Retinal pigment epithelial cell (primary cell): ENCODE measurements around the gene ZNF445.
"Not testable (repeated sequence)": the region's sequence is repeated elsewhere in the genome, so short reads cannot be mapped to it uniquely, and the experiment has no call there.

Experiments
- DNase-seq: peaks from one replicate; pipeline ENCODE4 v3.0.0-alpha.2; 2010; ENCODE audit warnings: low read depth
- H3K4me3 ChIP-seq: 2 replicates; pipeline ENCODE4 v1.5.1; 2011; ENCODE audit warnings: mild to moderate bottlenecking, low read length, control low read depth, moderate library complexity
- CTCF ChIP-seq: conservative IDR thresholded peaks from 2 replicates; pipeline ENCODE4 v1.5.1; 2011; ENCODE audit warnings: low read depth, low read length, control low read depth, inconsistent platforms

Gene ZNF445

GRCh38 chr3:44414517-44415090 is 62.9 kb downstream of the ZNF445 start:
- DNase-seq, result no peak
- TF ChIP-seq CTCF, result no peak
- H3K4me3 ChIP-seq, result no peak overlapping the region

GRCh38 chr3:44412365-44412764 is 65.1 kb downstream of the ZNF445 start:
- no peak for DNase-seq
- TF ChIP-seq CTCF, result no peak
- H3K4me3 ChIP-seq, result no peak overlapping the region

- no peak for TF ChIP-seq CTCF
- no peak overlapping the region for H3K4me3 ChIP-seq
- no peak for DNase-seq
These were observed 66.3 kb downstream of the ZNF445 start for GRCh38 chr3:44411031-44411645.

- DNase-seq, result no peak
- no peak overlapping the region for H3K4me3 ChIP-seq
- no peak for TF ChIP-seq CTCF
These were observed 67.6 kb downstream of the ZNF445 start for GRCh38 chr3:44409640-44410410.

GRCh38 chr3:44402548-44402947 is 74.9 kb downstream of the ZNF445 start:
- H3K4me3 ChIP-seq, result no peak overlapping the region
- no peak for TF ChIP-seq CTCF
- no peak for DNase-seq

GRCh38 chr3:44400771-44401170 is 76.7 kb downstream of the ZNF445 start:
- no peak overlapping the region for H3K4me3 ChIP-seq
- TF ChIP-seq CTCF, result no peak
- DNase-seq, result no peak

GRCh38 chr3:44398853-44399252 is 78.6 kb downstream of the ZNF445 start:
- no peak for TF ChIP-seq CTCF
- DNase-seq, result no peak
- no peak overlapping the region for H3K4me3 ChIP-seq

- DNase-seq, H3K4me3 ChIP-seq: not testable (repeated sequence)
These were observed 79.2 kb downstream of the ZNF445 start for GRCh38 chr3:44398271-44398670.
